Erythroblast (primary cell): Measurements from ENCODE around the gene CDCA5.

Source experiments
- GATA1 ChIP-seq: IDR thresholded peaks from 2 replicates; pipeline ENCODE4 v1.6.1; 2011; ENCODE audit warnings: low read depth, mild to moderate bottlenecking, control low read depth, low read length, moderate library complexity
- POLR2A ChIP-seq: IDR thresholded peaks from 2 replicates; pipeline ENCODE4 v1.6.1; 2011; ENCODE audit warnings: mild to moderate bottlenecking, low read length

DNA sequence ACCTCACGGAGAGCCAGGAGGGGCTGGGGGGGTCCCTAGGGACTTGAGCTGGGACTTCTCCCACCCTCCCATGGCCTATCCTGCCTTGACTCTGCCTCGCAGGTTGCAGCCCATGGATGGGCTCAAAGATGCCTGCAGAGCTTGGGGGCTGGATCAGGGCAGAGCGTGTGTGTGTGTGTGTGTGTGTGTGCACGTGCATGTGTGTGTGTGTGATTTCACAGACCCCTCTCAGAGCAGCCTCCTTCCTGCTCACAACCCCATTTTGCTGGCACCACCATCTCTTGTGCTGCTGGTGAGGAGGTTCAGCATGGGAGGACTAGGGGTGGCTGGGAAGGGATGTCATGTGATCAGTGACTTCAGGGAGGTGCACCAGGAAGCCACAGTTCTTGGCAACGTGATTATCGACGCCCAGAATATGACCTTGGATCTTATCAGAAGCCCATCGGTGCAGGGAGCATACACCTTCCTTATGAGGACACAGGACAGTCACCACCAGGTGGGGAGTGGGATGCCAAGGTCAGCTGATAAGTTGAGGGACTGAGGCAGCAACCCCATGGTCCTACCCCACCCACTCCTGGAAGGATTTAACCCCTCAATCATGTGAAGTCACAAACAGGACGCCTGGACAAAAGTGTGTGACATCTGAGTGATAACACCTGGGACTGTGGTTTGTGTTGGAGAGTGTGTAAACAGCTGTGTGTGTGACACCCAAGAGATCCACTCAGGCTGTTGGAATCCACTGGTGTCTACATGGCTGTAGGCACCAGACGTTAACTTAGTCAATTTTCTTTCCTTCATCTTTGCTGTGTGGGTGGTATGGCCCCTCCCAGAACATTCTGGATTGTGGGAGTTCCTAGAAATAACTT is 23.6 kb downstream of the CDCA5 start:
- TF ChIP-seq POLR2A = no peak
- no peak for TF ChIP-seq GATA1
